H1 (cell line): ENCODE data around the gene ACOT11. TPM values are rescaled to one million over a fixed set of nuclear protein-coding genes. Genes with fewer than 3 reads are reported as not detected.
"Not testable (repeated sequence)": the region's sequence is repeated elsewhere in the genome, so short reads cannot be mapped to it uniquely, and the experiment has no call there.

Experiments used
- CTCF ChIA-PET: fragments of 300-600 bp; sonication (Branson Sonifier 250); formaldehyde crosslinking; loops from one replicate; lab custom pipeline; 2021; ENCODE audit not compliant: partially characterized antibody; lab: Charles Lee
- POLR2A ChIA-PET: fragments of 300-600 bp; sonication (Branson Sonifier 250); formaldehyde crosslinking; loops from one replicate; lab custom pipeline; 2021; ENCODE audit warnings: inconsistent platforms; ENCODE audit not compliant: partially characterized antibody; lab: Charles Lee
- DNase-seq, 2 experiments: peaks; one replicate each; pipeline versions ENCODE4 v3.0.0 to v3.0.0-alpha.2; 2010 to 2022; ENCODE audit warnings: low spot score in 2 of 2, low read depth in 1 of 2, mixed read lengths in 1 of 2
- FAIRE-seq: peaks from 2 replicates; lab custom pipeline; 2011; peaks lifted over from hg19 to GRCh38; lab: Jason Lieb, UNC
- H2AFZ ChIP-seq: 2 replicates; pipeline ENCODE4 v1.8.1; 2012; ENCODE audit warnings: low read length, inconsistent platforms
- H2AK5ac ChIP-seq: 2 replicates; pipeline ENCODE4 v1.6.1; 2013; ENCODE audit warnings: low read depth, low read length
- H2BK120ac ChIP-seq: replicated peaks from 2 replicates; pipeline ENCODE3; 2013; ENCODE audit warnings: low read depth, low read length, inconsistent platforms
- H2BK12ac ChIP-seq: 2 replicates; pipeline ENCODE4 v1.6.1; 2013; ENCODE audit warnings: low read depth, low read length
- H2BK15ac ChIP-seq: 2 replicates; pipeline ENCODE4 v1.6.1; 2013; ENCODE audit warnings: low read length
- H2BK20ac ChIP-seq: 2 replicates; pipeline ENCODE4 v1.6.1; 2013; ENCODE audit warnings: low read length
- H2BK5ac ChIP-seq: 2 replicates; pipeline ENCODE4 v1.6.1; 2013; ENCODE audit warnings: low read depth, low read length
- H3K14ac ChIP-seq: 2 replicates; pipeline ENCODE4 v1.6.1; 2013; ENCODE audit warnings: inconsistent platforms; ENCODE audit not compliant: insufficient read length
- H3K18ac ChIP-seq: 2 replicates; pipeline ENCODE4 v1.6.1; 2013; ENCODE audit warnings: low read length; ENCODE audit errors: extremely low read depth
- H3K23ac ChIP-seq: 2 replicates; pipeline ENCODE4 v1.6.1; 2013; ENCODE audit warnings: inconsistent platforms; ENCODE audit not compliant: insufficient read length
- H3K23me2 ChIP-seq: 2 replicates; pipeline ENCODE4 v1.6.1; 2013; ENCODE audit warnings: low read depth, low read length
- H3K27ac ChIP-seq: 2 replicates; pipeline ENCODE4 v1.6.1; 2011; ENCODE audit warnings: low read depth, low read length, inconsistent platforms
- H3K27me3 ChIP-seq, 4 experiments: replicated peaks in 1 of 4; 1 replicate in 1 of 4; 2 replicates in 3 of 4; pipeline versions ENCODE4 v1.6.1 to v1.8.1; 2011 to 2013; ENCODE audit warnings: low read length in 3 of 4, mild to moderate bottlenecking in 3 of 4, inconsistent platforms in 2 of 4, mixed read lengths in 2 of 4, moderate library complexity in 1 of 4; ENCODE audit not compliant: control insufficient read depth in 3 of 4, insufficient read depth in 3 of 4; ENCODE audit errors: extremely low read depth in 1 of 4
- H3K36me3 ChIP-seq, 4 experiments: 2 replicates each; pipeline versions ENCODE4 v1.6.1 to v1.8.1; 2011 to 2013; ENCODE audit warnings: mild to moderate bottlenecking in 4 of 4, low read length in 3 of 4, moderate library complexity in 2 of 4, control low read depth in 1 of 4, inconsistent platforms in 1 of 4; ENCODE audit not compliant: insufficient read depth in 4 of 4, control insufficient read depth in 2 of 4
- H3K4ac ChIP-seq: replicated peaks from 2 replicates; pipeline ENCODE3; 2013; ENCODE audit warnings: low read length, low read depth, mixed read lengths, inconsistent platforms; ENCODE audit not compliant: insufficient read length
- H3K4me1 ChIP-seq, 4 experiments: replicated peaks in 1 of 4; 1 replicate in 1 of 4; 2 replicates in 3 of 4; pipeline versions ENCODE4 v1.6.1 to v1.8.1; 2011 to 2013; ENCODE audit warnings: low read length in 3 of 4, inconsistent platforms in 2 of 4, mixed read lengths in 1 of 4; ENCODE audit not compliant: insufficient read depth in 4 of 4, control insufficient read depth in 3 of 4
- H3K4me2 ChIP-seq, 2 experiments: 2 replicates each; pipeline versions ENCODE4 v1.6.1 to v1.8.1; 2011 to 2013; ENCODE audit warnings: low read depth in 2 of 2, low read length in 2 of 2, control low read depth in 1 of 2, inconsistent platforms in 1 of 2, mild to moderate bottlenecking in 1 of 2; ENCODE audit not compliant: insufficient read depth in 1 of 2
- H3K4me3 ChIP-seq, 4 experiments: fragments of 200-600, 300-600 bp in 1 of 4; sonication (generic), shearing (Covaris generic), sonication (Bioruptor Twin) in 1 of 4; 2 replicates each; pipeline versions ENCODE4 v1.5.1 to v1.8.1; 2011 to 2016; ENCODE audit warnings: low read length in 4 of 4, low read depth in 3 of 4, control low read depth in 2 of 4, inconsistent platforms in 2 of 4, mild to moderate bottlenecking in 2 of 4, mixed read lengths in 1 of 4, moderate library complexity in 1 of 4; ENCODE audit not compliant: insufficient read depth in 2 of 4; ENCODE audit errors: extremely low read depth in 1 of 4
- H3K56ac ChIP-seq: replicated peaks from 2 replicates; pipeline ENCODE3; 2013; ENCODE audit warnings: low read depth, mild to moderate bottlenecking, mixed read lengths, low read length, inconsistent platforms; ENCODE audit not compliant: insufficient read length
- H3K79me1 ChIP-seq: 2 replicates; pipeline ENCODE4 v1.6.1; 2013; ENCODE audit warnings: low read depth, low read length, control low read depth
- H3K79me2 ChIP-seq, 2 experiments: 2 replicates each; pipeline versions ENCODE4 v1.6.1 to v1.8.1; 2012 to 2013; ENCODE audit warnings: low read length in 2 of 2, mild to moderate bottlenecking in 2 of 2, inconsistent platforms in 1 of 2; ENCODE audit not compliant: insufficient read depth in 2 of 2, control insufficient read depth in 1 of 2
- H3K9ac ChIP-seq, 4 experiments: replicated peaks in 1 of 4; 1 replicate in 1 of 4; 2 replicates in 3 of 4; pipeline versions ENCODE4 v1.6.1 to v1.8.1; 2011 to 2013; ENCODE audit warnings: low read depth in 3 of 4, low read length in 3 of 4, control low read depth in 2 of 4, mild to moderate bottlenecking in 2 of 4, moderate library complexity in 2 of 4, inconsistent platforms in 1 of 4; ENCODE audit errors: extremely low read depth in 1 of 4
- H3K9me3 ChIP-seq, 2 experiments: 2 replicates each; pipeline versions ENCODE4 v1.6.1 to v1.8.1; 2012 to 2013; ENCODE audit warnings: mild to moderate bottlenecking in 2 of 2, moderate library complexity in 2 of 2, control low read depth in 1 of 2, inconsistent platforms in 1 of 2, low read depth in 1 of 2, low read length in 1 of 2, mixed read lengths in 1 of 2; ENCODE audit not compliant: insufficient read depth in 2 of 2
- H4K20me1 ChIP-seq, 2 experiments: replicated peaks in 1 of 2; 2 replicates each; pipeline versions ENCODE3 to v1.8.1; 2011 to 2013; ENCODE audit warnings: inconsistent platforms in 2 of 2, low read length in 2 of 2, mild to moderate bottlenecking in 1 of 2; ENCODE audit not compliant: insufficient read depth in 2 of 2, control insufficient read depth in 1 of 2
- H4K5ac ChIP-seq: 2 replicates; pipeline ENCODE4 v1.6.1; 2013; ENCODE audit warnings: low read length, low read depth, mixed read lengths, inconsistent platforms; ENCODE audit not compliant: insufficient read length
- H4K8ac ChIP-seq: 2 replicates; pipeline ENCODE4 v1.8.0; 2013; ENCODE audit warnings: mild to moderate bottlenecking, moderate library complexity, low read length, inconsistent platforms; ENCODE audit not compliant: insufficient read depth; ENCODE audit errors: extremely low read depth
- H4K91ac ChIP-seq: replicated peaks from 2 replicates; pipeline ENCODE3; 2013; ENCODE audit warnings: low read length, mixed read lengths, inconsistent platforms; ENCODE audit not compliant: insufficient read length
- WGBS, 2 experiments: shearing (Covaris generic) in 1 of 2; methylation state at CpG; one replicate each; pipeline versions ENCODE4 v1.1.6 to v1.1.7; 2013 to 2015; ENCODE audit warnings: low lambda C conversion rate in 2 of 2, mixed read lengths in 2 of 2, inconsistent platforms in 1 of 2, low coverage in 1 of 2, missing lambda C conversion rate in 1 of 2; ENCODE audit not compliant: insufficient replicate concordance in 2 of 2, insufficient coverage in 1 of 2, insufficient read length in 1 of 2; ENCODE audit errors: extremely low coverage in 1 of 2, missing lambda C conversion rate in 1 of 2; 5-methylcytosine and 5-hydroxymethylcytosine counted together
- polyA plus RNA-seq, 7 experiments: library from polyadenylated mRNA; depleted of rRNA in 3 of 7; stranded (reverse) in 5 of 7; unstranded in 2 of 7; fragments of >200 nt in 5 of 7; fragments of 200-250 nt in 2 of 7; gene quantifications; 1 replicate in 5 of 7; 2 replicates in 1 of 7; 4 replicates in 1 of 7; pipeline versions ENCODE4 v1.2.1 to v1.2.3, GENCODE V29; 2011 to 2013; ENCODE audit warnings: missing spikeins in 2 of 7, mixed read lengths in 2 of 7
- total RNA-seq: library from RNA; stranded (reverse); fragmentation: NEBNext Ultra II Directional; extraction: Animal tissue kit (Norgen Biotek cat#: 25700); gene quantifications from 2 replicates; pipeline ENCODE4 v1.2.1, GENCODE V29; 2021

ACOT11 gene
- total and polyA plus RNA-seq, 2 of the 8 experiments (the other 6 are each of a cell fraction or from before 2014, with no cell fraction given) = 3.8 to 4.5 TPM

GRCh38 chr1:54635804-54636203, 87.8 kb downstream of the ACOT11 start:
- DNase-seq, H3K36me3 ChIP-seq, H2AK5ac ChIP-seq, H3K4me3 ChIP-seq, H3K18ac ChIP-seq, H4K5ac ChIP-seq, H3K27ac ChIP-seq, H3K23me2 ChIP-seq, H3K56ac ChIP-seq, POLR2A ChIA-PET, H3K4me1 ChIP-seq, H3K23ac ChIP-seq, H2BK12ac ChIP-seq, H3K79me1 ChIP-seq, H3K14ac ChIP-seq, H3K27me3 ChIP-seq, H2BK20ac ChIP-seq, H3K79me2 ChIP-seq, H2BK15ac ChIP-seq, H4K20me1 ChIP-seq, H3K9ac ChIP-seq, H3K4ac ChIP-seq, H3K4me2 ChIP-seq, H2BK5ac ChIP-seq, FAIRE-seq, H2AFZ ChIP-seq, H2BK120ac ChIP-seq, H3K9me3 ChIP-seq, H4K91ac ChIP-seq, H4K8ac ChIP-seq: not testable (repeated sequence)
- 83% methylated on average over 7 of the region's 7 CpGs; no CpG with 5 or more reads in 1 of the 2 experiments for WGBS, 2 experiments
- CTCF ChIA-PET = interaction anchor here (0.6 kb wide), 1 partner anchor 21 kb away, joined by 3 read pairs; no protein-coding TSS in a partner anchor
